Keratinocyte (primary cell): ENCODE data around the gene TTC3.

Source experiments
- EZH2 ChIP-seq: IDR thresholded peaks from one replicate; pipeline ENCODE4 v1.6.1; 2012; ENCODE audit warnings: inconsistent platforms, mild to moderate bottlenecking, low read length, moderate library complexity
- TF ChIP-seq, protein P1 (sequence below), 3 experiments: IDR thresholded peaks in 1 of 3; conservative IDR thresholded peaks in 1 of 3; optimal IDR thresholded peaks in 1 of 3; 2 replicates in 2 of 3; 3 replicates in 1 of 3; pipeline versions ENCODE3 to v1.5.1; 2011; ENCODE audit warnings: low read length in 3 of 3, mild to moderate bottlenecking in 3 of 3, moderate library complexity in 2 of 3, control low read depth in 1 of 3, inconsistent platforms in 1 of 3; ENCODE audit not compliant: insufficient read depth in 2 of 3; ENCODE audit errors: extremely low read depth in 1 of 3

DNA sequence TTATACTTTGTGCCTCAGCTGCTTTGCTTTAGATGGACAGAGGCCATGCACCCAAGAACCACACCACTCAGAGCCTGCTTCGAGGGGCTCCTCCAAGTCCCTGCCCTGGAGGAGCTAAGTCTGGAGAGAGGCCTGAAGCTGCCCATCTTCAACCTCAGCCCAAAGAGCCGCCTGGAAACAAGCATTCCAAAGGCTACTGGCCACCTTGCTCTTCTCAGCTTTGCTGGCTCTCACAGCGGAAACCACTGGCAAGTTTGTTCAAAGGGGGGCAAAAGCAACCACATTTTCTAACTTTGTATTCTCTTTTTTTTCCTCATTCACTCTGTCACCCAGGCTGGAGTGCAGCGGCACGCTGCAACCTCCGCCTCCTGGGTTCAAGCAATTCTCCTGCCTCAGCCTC lies 170.9 kb downstream of the TTC3 start:
- TF ChIP-seq, protein P1, sequence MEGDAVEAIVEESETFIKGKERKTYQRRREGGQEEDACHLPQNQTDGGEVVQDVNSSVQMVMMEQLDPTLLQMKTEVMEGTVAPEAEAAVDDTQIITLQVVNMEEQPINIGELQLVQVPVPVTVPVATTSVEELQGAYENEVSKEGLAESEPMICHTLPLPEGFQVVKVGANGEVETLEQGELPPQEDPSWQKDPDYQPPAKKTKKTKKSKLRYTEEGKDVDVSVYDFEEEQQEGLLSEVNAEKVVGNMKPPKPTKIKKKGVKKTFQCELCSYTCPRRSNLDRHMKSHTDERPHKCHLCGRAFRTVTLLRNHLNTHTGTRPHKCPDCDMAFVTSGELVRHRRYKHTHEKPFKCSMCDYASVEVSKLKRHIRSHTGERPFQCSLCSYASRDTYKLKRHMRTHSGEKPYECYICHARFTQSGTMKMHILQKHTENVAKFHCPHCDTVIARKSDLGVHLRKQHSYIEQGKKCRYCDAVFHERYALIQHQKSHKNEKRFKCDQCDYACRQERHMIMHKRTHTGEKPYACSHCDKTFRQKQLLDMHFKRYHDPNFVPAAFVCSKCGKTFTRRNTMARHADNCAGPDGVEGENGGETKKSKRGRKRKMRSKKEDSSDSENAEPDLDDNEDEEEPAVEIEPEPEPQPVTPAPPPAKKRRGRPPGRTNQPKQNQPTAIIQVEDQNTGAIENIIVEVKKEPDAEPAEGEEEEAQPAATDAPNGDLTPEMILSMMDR (optimal IDR thresholded peaks at IDR 0.05 in 1 of 3, IDR thresholded peaks at IDR 0.05 in 1 of 3, conservative IDR thresholded peaks at IDR 0.05 in 1 of 3; ENCODE audit: extremely low read depth in 1 of 3, insufficient read depth in 2 of 3, low read length in 3 of 3) = no peak
- TF ChIP-seq EZH2 = no peak
